HG03196 (cell line): ENCODE results near the gene ERC2.

ENCODE experiments used
- ATAC-seq: cut with Tn5 transposase; IDR thresholded peaks from one replicate; pipeline ENCODE4 v1.9.1; 2021; ENCODE audit not compliant: unreplicated experiment

Gene ERC2

GRCh38 chr3:56260262-56260661 is 208.0 kb downstream of the ERC2 start:
- no peak for ATAC-seq

- ATAC-seq = no peak
Observed at GRCh38 chr3:56257826-56258225, 210.4 kb downstream of the ERC2 start.

- ATAC-seq = no peak
Observed at GRCh38 chr3:56254835-56255234, 213.4 kb downstream of the ERC2 start.

- ATAC-seq = no peak
Observed at GRCh38 chr3:56253941-56254665, 214.2 kb downstream of the ERC2 start.

GRCh38 chr3:56251343-56251945 is 216.8 kb downstream of the ERC2 start:
- no peak for ATAC-seq

GRCh38 chr3:56248021-56248420 is 220.2 kb downstream of the ERC2 start:
- no peak for ATAC-seq

- no peak for ATAC-seq
Observed at GRCh38 chr3:56238299-56238698, 230.0 kb downstream of the ERC2 start.

- ATAC-seq = no peak
Observed at GRCh38 chr3:56233742-56234141, 234.5 kb downstream of the ERC2 start.

GRCh38 chr3:56229311-56229710 is 239.0 kb downstream of the ERC2 start:
- ATAC-seq = no peak

- no peak for ATAC-seq
Observed at GRCh38 chr3:56222866-56223265, 245.4 kb downstream of the ERC2 start.

GRCh38 chr3:56219894-56220805 is 248.1 kb downstream of the ERC2 start:
- no peak for ATAC-seq

GRCh38 chr3:56209982-56210751 is 258.1 kb downstream of the ERC2 start:
- ATAC-seq = no peak

- no peak for ATAC-seq
Observed at GRCh38 chr3:56207922-56208321, 260.3 kb downstream of the ERC2 start.

GRCh38 chr3:56205406-56205805 is 262.9 kb downstream of the ERC2 start:
- no peak for ATAC-seq

GRCh38 chr3:56202997-56203396 is 265.3 kb downstream of the ERC2 start:
- no peak for ATAC-seq

- ATAC-seq = no peak
Observed at GRCh38 chr3:56201407-56201806, 266.9 kb downstream of the ERC2 start.

- no peak for ATAC-seq
Observed at GRCh38 chr3:56200251-56200650, 268.0 kb downstream of the ERC2 start.

- ATAC-seq = no peak
Observed at GRCh38 chr3:56197991-56198390, 270.3 kb downstream of the ERC2 start.

- no peak for ATAC-seq
Observed at GRCh38 chr3:56197259-56197965, 270.9 kb downstream of the ERC2 start.

GRCh38 chr3:56196700-56197099 is 271.6 kb downstream of the ERC2 start:
- no peak for ATAC-seq
